Peyer's patch (tissue), 4 donors: ENCODE measurements around the gene NOS1.

Source experiments
- POLR2A ChIP-seq, 2 donors: fragments of 450-650 bp; IDR thresholded peaks; one replicate each; pipeline ENCODE4 v1.5.1; 2017; ENCODE audit warnings: antibody characterized with exemption in 2 of 2, mild to moderate bottlenecking in 2 of 2, moderate library complexity in 2 of 2
- TF ChIP-seq, protein P1 (sequence below), 6 experiments: fragments of 450-650 bp in 4 of 6; fragments of 200-600 bp in 2 of 6; sonication (generic) in 1 of 6; IDR thresholded peaks; one replicate each; pipeline ENCODE4 v1.5.1; 2017 to 2019; ENCODE audit warnings: antibody characterized with exemption in 6 of 6, mild to moderate bottlenecking in 3 of 6, moderate library complexity in 1 of 6

DNA sequence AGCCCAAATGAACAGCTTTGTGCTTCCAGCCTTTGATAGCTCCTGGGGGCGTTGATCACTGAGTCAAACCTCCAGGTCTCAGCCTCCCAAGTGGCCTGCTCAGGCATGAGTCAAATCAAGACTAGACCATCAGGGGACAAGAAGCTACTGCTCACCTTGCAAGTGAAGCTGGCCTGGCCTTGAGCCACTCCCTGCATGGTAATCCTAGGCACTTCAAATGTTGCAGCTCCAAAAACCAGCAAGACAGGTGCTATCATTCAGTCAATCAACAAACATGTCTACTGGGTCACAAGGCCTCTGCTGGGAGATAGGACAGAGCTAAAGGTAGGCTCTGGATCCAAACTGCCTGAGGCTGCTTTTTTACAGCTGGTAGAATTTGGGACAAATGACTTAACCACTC, 33.1 kb upstream of the NOS1 start:
- TF ChIP-seq, protein P1, sequence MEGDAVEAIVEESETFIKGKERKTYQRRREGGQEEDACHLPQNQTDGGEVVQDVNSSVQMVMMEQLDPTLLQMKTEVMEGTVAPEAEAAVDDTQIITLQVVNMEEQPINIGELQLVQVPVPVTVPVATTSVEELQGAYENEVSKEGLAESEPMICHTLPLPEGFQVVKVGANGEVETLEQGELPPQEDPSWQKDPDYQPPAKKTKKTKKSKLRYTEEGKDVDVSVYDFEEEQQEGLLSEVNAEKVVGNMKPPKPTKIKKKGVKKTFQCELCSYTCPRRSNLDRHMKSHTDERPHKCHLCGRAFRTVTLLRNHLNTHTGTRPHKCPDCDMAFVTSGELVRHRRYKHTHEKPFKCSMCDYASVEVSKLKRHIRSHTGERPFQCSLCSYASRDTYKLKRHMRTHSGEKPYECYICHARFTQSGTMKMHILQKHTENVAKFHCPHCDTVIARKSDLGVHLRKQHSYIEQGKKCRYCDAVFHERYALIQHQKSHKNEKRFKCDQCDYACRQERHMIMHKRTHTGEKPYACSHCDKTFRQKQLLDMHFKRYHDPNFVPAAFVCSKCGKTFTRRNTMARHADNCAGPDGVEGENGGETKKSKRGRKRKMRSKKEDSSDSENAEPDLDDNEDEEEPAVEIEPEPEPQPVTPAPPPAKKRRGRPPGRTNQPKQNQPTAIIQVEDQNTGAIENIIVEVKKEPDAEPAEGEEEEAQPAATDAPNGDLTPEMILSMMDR (IDR thresholded peaks at IDR 0.05): no peak
- no peak for TF ChIP-seq POLR2A (IDR thresholded peaks at IDR 0.05)
